Medulla oblongata (tissue), 1 donor: ENCODE measurements around the gene CNNM1.

Experiments
- DNase-seq: peaks from one replicate; pipeline ENCODE4 v3.0.0-alpha.2; 2015; ENCODE audit errors: extremely low spot score

The CNNM1 gene

DNA sequence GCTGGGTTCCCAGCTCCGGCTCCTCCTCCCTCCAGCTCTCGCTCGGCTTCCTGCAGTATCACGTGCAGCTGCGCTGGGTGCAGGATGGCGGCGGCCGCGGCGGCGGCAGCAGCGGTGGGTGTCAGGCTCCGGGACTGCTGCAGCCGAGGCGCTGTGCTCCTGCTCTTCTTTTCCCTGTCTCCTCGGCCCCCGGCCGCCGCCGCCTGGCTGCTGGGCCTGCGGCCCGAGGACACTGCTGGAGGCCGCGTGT is at the start of gene CNNM1:
CNNM1 (plus strand) TSS at position 53 of the 250 bp plus-strand sequence; CDS start at position 85, 32 bp downstream.
- DNase-seq, result no peak

DNA sequence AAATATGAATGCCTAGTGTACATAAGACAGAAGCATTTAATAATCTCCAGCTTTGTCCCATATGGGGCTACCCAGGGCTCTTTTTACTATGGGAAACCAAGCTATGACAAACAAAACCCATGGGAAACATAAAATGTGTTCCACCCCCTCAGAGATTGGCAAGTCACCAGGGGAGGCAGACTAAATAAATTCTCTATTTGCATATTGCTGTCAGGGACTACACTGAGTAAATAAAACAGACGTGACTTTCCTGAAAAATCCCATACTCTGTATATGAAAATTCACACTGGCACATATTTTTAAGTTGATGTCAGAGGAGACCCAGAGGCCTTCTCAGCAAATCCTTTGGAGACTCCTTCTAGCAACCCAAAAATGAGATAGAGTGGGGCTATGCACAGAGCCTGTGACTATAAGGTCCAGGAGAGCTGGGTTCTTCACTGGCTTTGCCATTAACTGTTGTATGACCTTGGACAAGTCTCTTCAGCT is 49.5 kb upstream of the CNNM1 start:
- DNase-seq, result no peak

DNA sequence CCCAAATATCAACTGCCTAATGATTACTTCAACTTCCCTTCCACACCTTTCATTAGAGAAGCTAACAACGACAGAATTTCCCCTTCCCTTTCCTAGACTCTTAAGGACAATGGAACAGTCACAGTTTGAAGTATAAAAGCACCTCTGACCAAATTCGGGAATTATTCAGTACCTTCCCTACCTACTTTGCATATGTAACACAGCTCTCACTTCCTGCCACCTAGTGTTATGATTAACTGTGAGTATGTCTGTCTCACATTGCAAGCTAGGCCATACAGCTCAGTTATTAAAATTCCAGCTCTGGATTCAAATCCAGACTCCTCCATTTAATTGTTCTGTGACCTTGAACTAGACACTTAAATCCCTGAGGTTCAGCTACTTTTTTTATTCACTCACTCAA is 48.7 kb upstream of the CNNM1 start:
- DNase-seq, result no peak

DNA sequence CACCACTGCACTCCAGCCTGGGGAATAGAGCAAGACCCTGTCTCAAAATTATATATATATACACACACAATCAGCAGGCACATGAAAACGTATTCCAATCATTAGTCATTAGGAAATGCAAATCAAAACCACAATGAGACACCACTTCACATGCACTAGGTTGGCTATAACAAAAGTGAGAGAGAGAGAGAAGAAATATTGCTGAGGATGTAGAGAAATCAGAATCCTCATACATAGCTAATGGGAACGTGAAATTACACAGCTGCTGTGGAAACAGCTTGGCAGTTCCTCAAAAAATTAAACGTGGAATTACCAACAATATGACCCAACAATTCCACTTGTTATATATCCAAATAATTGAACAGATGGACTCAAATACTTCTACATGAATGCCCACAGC is 43.3 kb upstream of the CNNM1 start:
- no peak for DNase-seq

DNA sequence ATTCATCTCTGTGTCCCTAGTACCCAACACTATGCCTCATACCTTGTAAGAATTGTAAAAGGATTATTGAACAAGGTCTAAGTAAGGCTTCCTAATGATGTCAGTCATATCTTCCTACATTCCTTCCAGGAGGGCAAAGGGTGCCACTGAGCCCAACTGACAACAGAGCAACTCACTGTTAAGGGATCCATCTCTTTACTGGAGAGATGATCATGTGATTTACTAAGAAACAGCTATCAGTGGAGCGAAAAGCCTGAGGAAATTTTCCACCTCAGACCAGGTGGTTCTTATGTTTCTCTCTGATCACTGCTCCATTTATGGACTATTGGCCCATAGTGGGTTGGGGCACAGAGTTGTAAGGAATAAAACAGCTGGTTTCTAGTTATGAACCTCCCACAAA is 38.9 kb upstream of the CNNM1 start:
- no peak for DNase-seq

DNA sequence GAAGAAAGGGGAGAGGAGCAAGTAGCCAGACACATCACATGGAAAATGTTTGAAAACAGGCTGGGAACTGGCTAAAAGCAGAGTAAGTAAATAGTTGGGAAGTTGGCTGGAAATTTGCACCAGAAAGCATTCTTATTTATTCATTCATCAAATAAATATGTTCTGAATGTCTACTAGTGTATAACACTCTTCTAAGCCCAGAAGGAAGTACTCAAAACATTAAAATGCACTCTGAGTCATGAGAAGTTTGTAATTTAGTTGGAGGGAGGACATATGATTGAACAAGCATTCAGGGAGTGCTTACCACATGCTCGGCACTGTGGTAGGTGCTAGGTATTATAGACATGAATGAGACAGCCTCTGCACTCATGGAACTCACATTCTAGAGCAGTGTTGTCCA is 37.0 kb upstream of the CNNM1 start:
- DNase-seq, result no peak

DNA sequence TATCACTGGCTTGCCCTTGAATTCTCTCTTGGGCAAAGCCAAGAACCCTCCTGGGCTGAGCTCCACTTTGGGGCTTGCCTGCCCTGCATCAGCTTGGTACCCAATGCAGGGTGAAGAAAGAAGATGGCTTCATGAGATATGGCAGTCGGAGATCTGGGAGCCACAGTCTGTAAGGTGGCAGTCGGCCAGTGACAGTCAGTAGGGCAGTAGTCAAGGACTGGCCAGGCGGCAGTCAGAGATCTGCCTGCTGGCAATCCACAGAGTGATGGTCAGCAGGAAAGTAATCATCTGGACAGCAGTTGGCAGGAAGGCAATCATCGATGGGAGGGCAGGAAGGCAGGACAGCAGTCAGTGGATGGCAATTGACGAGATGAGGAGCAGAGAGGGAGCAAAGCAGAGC is 32.6 kb upstream of the CNNM1 start:
- no peak for DNase-seq

DNA sequence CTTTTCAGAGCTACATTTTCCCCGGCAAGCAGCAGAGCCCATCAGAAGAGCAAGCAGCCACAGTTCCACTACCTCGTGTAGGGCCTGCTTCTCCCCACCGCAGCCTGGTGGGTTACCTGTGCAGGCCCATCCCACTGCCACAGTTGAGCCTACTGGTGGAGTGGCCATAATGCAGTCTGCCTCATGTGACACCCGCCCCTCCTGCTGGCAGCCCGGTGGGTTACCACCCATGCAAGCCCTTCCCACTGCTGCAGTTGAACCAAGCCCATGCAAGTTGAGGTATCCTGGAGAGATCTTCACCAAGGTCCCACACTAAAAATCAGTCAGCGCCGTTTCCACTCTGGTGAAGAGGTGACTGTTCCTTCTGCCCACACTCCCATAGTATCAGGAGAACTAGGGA is 32.1 kb upstream of the CNNM1 start:
- DNase-seq, result no peak

DNA sequence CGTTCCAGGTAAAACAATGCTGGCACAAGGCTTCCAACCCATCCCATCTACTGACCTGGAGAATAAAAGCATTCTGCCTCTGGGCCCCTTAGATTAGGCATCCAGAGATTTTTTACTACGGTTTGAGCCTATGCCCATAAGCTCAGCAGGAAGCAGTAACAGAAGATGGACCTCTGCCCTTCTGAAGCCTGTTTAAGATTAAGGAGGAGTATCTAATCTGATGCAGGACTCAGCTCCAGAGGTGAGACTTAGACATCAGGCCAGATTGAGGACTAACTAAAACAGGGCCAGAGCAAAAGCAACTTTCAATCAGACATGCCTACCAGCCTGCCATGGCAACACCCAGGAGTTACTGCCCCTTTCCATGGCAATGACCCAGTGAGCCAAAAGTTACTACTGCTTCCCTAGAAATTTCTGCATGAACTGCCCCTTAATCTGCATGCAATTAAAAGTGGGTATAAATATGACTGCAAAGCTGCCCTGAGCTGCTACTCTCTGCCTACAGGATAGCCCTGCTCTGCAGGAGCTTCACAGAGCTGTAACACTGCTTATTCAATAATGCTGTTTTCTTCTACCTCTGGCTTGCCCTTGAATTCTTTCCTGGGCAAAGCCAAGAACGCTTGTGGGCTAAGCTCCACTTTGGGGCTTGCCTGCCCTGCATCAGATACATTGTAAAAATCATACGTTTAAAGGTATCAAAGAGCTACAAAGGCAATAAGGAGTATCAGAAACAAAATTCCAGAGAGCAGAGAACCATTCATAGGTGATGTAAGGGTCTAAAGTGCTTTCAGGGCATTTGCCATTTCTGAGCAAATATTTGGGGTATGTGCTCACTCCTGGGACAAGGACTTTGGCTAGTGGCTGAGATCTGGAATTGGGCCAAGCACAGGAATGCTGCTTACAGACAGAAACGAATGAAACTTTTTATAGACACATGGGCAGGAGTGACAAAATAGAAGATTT is 25.0 kb upstream of the CNNM1 start:
- no peak for DNase-seq

DNA sequence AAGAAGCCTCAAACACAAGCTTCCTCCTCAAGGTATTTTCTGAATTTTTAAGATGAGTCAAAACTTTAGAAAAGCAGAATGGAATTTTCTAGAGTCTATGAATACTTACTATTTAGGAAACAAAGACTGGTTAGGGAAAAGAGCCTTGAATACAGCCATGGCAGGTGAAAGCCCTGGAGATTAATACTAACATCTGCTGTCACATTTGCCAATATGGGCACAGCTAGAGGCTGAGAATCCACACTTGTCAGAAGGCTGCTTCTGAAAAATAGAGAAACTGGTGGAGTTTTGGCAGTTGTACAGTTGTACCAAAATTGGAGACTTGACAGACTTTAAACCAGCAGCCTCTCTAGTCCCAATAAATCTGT is 24.3 kb upstream of the CNNM1 start:
- DNase-seq, result no peak

DNA sequence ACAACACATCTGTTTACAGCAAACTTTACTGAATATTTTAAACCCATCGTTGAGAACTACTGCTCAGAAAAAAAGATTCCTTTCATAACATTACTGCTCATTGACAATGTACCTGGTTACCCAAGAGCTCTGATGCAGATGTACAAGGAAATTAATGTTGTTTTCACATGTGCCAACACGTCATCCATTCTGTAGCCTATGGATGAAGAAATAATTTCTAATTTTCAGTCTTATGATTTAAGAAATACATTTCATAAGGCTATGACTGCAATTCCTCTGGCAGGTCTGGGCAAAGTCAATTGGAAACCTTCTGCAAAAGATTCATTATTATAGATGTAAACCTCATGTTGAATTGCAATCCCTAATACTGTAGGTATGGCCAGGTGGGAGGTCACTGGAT is 16.7 kb upstream of the CNNM1 start:
- no peak for DNase-seq

DNA sequence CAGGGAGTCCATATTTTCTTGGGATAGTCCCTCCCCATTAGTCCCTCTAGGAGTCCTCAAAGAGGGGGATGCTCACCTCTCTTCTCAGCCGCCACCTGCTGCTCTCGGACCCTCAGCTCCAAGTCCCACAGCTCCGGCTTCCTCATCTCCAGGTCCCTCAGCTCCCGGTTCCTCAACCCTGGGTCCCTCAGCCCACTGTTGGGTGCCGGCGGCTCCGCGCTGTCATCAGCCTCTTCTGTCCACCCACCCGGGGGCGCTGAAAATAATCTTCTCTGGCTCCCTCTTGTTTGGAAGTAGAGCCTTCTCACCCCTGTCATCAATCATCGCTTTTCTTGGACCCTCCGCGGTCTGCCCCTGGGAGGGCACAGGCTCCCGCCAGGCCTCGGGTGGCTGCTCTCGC is 13.3 kb upstream of the CNNM1 start:
- no peak for DNase-seq

DNA sequence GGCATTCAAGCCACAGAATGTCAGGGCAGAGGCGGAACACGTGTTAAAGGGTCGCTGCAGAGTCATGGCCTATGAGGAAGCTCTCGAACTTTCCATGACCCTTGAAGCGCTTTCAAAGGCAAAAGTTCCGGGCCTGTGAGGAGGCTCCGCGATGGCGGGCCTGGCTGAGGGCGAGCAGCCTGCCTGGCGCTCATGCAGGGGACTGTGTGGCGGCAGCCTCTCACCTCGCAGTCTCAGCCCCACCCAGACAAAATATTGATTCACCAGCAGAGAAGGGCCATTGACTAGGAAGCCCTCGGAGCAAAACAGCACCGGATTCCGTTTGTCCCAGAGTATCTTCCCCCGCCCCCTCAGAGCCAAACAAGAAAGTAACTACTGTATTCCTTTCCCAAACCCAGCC is 12.8 kb upstream of the CNNM1 start:
- no peak for DNase-seq

DNA sequence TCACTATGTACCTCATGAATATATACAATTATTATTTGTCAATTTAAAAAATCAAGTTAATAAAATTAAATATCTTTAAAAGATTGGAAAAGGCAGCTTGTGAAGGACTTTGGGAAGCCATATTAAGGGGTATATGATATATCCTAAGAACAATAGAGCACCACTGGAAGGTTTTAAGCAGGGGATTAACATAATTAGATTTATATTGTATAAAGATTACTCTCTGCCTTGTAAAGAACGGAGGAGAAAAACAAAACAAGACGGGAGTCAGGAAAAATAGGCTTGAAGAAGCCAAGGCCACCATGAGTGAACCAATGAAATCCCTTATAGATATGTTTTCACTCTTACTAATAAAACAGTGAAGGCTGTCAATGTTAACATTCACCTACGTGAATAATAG is 11.1 kb upstream of the CNNM1 start:
- DNase-seq, result no peak

DNA sequence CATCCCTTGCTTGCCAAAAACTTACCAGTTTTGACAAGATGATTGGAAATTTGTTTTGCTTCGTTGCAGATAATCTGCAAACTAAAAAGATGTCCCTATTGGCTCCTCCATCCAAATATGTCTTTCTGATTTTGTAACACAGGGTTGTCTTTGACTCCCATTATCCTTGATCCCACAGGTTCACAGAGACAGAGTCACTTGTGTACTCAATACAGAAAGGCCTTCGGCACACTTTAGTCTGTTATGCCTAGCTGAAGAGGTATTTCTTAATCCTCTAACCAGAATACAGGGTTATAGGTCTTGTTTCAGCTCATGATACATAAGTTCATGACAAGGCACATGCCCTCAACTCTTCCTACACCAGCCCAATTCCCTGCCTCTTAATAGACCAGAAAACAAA is 10.7 kb upstream of the CNNM1 start:
- no peak for DNase-seq

DNA sequence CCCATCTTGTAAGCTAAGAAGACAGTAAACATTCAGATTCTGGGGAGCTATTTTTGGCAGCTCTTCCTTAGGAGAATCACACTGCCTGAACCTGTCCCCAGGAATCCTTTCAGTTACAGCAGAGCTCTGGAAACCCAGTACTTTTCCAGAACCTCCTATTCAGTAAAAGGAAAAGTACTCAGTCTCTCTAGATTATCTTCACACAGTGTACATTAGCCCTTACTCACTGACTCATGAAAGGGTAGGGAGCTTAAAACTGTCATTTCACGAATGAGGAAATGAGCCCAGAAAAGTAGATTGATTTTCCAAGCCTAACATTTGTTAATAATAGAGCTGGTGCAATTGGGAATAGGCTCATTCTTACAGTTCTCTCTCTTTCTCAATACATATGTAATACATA is 3.9 kb upstream of the CNNM1 start:
- DNase-seq, result no peak

DNA sequence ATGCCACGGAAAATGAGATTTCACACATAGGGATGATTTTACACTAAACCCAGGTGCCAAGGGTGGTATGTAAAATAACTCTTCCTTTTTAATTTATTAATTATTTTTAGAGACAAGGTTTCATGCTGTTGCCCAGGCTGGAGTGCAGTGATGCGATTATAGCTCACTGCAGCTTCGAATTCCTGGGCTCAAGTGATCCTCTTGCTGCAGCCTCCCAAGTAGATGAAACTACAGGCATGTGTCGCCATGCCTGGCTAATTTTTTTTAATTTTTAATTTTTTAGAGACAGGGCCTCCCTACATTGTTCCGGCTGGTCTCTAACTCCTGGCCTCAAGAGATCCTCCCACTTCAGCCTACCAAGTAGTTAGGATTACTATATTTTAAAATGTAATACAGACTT is 2.3 kb upstream of the CNNM1 start:
- no peak for DNase-seq

DNA sequence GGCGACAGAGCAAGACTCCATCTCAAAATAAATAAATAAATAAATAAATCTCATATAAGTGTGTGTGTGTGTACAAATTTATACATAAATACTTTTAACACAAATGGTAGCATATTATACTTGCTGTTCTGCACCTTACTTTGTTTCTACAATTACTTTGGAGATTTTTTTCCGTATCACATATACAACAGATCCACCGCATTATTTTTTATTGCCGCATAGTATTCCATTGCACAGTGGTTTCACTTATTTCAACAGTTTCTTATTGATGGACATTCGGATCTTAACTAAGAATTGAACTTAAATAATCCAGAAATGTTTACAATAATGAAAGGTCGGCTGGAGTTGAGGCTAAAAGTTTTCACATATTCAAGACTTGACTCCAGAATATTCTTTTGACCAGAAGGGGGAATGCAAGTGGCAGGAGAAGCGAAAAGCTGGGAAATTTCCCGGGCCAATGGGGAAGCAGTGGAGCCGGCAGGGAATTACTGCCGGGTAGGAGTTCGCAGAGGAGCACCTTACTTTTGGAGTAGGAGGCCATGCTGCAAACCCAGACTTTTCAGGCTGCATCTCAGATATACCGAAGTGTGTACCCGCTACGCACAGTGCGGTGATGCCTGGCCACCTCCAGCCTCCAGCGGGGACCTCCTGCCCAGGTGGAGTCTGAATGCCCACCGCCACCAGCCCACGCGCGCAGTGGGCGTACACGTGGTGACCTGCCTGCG is 415 bp upstream of the CNNM1 start:
- DNase-seq, result no peak

DNA sequence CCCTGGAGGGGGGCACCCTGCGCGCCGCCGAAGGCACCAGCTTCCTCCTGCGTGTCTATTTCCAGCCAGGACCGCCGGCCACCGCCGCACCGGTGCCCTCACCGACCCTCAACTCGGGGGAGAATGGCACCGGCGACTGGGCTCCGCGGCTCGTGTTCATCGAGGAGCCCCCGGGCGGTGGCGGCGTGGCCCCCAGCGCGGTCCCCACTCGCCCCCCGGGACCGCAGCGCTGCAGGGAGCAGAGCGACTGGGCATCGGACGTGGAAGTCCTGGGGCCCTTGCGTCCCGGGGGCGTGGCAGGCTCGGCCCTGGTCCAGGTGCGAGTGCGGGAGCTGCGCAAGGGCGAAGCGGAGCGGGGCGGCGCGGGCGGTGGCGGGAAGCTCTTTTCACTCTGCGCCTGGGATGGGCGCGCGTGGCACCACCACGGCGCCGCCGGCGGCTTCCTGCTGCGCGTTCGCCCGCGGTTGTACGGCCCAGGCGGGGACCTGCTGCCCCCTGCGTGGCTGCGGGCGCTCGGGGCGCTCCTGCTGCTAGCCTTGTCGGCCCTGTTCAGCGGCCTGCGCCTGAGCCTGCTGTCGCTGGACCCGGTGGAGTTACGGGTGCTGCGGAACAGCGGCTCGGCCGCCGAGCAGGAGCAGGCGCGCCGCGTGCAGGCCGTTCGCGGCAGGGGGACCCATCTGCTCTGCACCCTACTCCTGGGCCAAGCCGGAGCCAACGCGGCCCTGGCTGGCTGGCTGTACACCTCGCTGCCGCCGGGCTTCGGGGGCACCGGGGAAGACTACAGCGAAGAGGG is 594 bp downstream of the CNNM1 start:
- no peak for DNase-seq

DNA sequence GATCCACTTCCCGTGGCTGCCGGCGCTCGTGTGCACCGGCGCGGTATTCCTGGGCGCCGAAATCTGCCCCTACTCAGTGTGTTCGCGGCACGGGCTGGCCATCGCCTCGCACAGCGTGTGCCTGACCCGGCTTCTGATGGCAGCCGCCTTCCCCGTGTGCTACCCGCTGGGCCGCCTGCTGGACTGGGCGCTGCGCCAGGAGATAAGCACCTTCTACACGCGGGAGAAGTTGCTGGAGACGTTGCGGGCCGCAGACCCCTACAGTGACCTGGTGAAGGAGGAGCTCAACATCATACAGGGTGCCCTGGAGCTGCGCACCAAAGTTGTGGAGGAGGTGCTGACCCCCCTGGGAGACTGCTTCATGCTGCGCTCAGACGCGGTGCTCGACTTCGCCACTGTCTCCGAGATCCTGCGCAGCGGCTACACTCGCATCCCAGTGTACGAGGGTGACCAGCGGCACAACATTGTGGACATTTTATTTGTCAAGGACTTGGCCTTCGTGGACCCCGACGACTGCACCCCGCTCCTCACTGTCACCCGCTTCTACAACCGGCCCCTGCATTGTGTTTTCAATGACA is 1.3 kb downstream of the CNNM1 start:
- DNase-seq, result no peak

DNA sequence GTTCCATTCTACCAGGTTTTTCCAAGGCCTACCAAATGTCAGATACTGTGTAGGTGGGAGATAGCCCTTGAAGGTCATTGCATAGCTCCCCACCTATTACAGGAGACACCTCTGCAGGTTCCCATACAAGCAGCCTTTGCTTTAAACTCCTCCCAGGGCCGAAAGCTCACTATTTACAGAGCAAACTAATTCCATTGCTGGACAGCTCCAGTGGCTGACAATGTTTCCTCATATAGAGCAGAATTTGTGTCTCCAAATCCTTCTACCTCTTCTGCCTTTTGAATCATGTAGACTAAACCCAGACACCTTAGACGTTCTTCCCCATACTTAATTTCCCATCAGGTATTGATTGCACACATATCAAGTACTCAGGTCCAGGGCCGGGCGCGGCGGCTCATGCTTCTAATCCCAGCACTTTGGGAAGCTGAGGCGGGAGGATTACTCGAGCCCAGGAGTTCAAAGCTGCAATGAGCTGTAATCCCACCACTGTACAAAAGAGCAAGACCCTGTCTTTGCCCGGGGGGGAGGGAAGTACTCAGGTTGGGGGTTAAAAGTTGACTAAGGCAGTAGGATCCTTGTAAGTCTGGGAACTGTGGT is 2.1 kb downstream of the CNNM1 start:
- DNase-seq, result no peak

DNA sequence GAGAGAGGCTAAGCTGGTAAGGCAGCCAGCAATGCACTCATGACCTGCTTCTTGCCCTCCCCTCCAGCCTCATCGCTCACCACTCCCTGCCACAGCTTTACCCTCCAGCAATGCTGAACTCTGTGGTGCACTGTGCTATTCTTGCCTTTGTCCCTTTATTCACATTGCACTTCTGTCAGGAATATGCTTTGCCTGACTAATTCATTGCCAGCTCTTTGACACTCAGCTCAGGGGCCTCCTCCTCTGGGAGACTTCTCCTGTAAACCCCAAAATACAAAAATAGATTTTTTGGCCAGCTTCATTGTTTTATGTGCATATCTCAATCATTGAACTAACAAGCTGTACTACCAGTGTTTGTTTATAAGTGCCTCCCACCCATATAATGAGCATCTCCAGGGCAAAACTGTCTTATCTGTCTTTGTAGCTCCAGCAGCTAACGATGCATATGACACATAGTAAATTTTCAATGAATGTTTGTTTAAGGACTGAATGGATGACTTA is 8.2 kb downstream of the CNNM1 start:
- peak; percentile 35 for DNase-seq
